Measurements from ENCODE around the gene RALA.
A peak's percentile ranks its signal among the peaks of the same experiment; 100 is the strongest.
"Not testable (repeated sequence)": the region's sequence is repeated elsewhere in the genome, so short reads cannot be mapped to it uniquely, and the experiment has no call there.

The RALA gene

DNA sequence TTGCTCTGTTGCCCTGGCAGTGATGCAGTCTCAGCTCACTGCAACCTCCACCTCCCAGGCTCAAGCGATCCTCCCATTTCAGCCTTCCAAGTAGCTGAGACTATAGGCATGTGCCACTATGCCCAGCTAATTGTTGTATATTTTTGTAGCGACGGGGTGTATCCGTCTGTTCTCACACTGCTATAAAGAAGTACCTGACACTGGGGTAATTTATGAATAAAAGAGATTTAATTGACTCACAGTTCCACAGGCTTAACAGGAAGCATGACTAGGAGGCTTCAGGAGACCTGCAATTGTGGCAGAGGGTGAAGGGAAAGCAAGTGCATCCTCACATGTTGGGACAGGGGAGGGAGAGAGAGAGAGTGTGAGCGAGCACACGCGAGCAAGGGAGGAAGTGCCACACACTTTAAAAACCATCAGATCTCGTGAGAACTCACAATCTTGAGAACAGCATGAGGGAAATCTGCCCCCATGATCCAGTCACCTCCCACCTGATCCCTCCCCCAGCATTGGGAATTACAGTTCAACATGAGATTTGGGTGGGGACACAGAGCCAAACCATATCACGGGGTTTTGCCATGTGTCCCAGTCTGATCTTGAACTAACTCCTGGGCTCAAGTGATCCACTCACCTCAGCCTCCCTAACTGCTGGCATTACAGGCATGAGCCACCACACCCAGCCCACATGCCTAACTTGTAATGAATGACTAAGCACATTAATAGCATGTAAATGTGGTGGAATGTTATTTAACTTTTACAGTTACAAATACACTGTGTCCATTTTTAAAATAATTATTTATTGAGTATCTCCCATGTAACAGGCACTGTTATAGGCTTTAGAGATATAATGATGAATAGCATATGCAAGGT lies 65.5 kb downstream of the RALA start:
- DNase-seq = no peak

DNA sequence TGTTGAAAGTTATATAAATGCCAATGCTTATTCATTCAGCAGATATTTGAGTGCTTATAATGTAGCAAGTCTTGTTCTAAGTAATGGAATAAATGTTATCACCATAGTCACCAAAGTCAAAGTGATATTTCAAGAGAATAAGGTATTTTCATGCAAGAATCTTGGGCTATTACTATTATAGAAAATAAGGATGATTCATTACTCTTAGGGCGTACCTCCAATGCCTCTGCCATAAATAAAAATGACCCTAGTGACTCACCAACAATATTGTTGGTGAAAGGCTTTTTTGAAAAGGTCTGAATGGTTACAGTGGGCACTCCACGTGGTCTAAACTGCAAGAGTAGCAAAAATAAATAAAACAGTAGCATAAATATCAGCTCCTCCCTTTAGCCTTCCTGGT lies 68.4 kb downstream of the RALA start:
- no peak for DNase-seq

DNA sequence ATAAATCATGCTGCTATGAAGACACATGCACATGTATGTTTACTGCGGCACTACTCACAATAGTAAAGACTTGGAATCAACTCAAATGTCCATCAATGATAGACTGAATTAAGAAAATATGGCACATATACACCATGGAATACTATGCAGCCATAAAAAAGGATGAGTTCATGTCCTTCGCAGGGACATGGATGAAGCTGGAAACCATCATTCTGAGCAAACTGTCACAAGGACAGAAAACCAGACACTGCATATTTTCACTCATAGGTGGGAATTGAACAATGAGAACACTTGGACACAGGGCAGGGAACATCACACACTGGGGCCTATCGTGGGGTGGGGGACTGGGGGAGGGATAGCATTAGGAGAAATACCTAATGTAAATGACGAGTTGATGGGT lies 69.7 kb downstream of the RALA start:
- DNase-seq = not testable (repeated sequence)

DNA sequence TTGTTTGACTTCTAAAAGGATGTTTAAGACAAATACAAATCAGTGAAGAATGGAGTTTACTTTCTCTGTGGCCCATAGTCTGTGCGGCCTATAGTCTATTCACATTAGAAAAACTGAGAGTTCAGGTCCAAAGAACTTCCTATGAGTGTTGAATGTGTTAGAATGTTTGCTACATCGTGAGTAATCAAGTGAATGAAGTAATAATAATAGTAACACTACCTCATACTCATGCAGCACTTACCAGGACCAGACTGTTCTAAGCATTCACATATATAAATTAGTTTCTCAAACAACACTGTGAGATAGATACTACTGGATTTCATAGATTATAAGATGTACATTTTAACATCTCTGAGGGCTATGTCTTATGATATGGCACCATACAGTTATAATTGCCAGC lies 70.4 kb downstream of the RALA start:
- DNase-seq = no peak

DNA sequence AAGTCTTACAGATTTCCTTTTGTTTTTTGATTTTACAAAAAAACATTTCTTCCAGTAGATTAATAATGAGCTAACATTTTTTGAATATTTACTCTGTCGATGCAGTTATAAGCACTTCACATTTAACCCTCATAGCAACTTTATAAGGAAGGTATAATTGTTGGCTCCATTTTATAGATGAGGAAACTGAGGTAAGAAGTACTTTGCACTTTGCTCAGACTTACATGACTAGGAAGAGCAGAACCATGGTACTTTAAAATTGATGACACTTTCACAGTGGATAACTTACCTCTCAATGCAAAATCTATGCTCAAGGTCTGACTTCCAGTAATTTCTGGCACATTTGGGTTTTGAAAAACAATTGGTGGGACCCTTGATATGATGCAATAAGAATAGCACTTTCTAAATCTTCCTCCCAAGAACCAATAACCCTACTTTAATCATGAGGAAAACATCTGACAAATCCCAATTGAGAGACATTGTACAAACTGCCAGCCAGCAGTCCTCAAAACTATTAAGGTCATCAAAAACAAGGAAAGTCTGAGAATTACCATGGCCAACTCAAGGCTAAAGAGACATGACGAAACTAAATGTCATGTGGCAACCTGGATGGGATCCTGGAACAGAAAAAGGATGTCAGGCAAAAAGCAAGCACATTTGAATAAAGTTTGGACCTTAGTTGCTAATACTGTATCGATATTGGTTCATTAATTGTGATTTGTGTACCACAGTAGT lies 72.6 kb downstream of the RALA start:
- no peak for DNase-seq

DNA sequence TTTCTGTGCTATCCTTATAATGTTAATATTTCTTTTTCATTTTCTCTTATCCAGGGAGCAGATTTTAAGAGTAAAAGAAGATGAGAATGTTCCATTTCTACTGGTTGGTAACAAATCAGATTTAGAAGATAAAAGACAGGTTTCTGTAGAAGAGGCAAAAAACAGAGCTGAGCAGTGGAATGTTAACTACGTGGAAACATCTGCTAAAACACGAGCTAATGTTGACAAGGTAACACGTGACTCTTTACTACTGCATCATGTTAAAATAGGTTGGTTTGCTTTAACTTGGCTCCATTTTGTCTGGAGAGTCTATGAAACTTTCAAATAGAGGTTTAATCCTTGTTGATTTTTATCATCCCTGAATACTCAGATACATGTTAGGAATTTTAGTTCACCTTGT lies 73.3 kb downstream of the RALA start:
- DNase-seq = no peak

DNA sequence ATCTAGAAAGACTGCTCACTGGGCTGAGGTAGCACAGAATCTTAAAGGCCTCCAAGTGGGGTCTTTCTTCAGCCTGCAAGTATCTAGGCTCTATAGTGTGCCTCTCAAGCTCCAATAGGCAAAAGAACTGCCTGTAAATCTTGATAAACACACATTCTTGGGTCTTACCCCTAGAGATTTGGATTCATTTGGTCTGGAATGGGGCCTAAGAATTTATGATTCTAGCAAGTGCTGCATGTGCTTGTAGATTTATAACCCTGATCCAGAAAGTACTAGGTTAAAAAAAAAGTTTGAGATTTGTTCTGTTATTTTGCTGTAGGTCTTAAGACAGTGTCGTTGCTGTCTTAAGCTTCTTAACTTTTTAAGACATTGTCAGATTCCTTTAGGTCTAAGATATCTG lies 74.1 kb downstream of the RALA start:
- no peak for DNase-seq

DNA sequence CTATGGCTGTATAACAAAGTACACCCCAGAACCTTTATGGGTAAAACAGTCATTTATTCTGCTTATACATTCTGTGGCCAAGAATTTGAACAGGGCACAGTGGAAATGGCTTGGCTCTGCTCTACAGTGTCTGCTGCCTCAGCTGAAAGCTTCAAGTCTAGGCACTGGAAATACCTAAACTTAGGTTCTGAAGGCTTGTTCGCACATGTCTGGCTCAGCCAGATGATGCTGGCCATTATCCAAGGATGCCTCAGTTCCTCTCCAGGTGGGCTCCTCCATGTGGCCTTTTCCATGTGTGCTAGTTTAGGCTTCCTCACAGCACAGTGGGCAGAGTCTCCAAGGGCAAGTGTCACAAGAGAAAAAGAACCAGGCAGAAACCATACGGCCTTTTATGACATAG lies 76.8 kb downstream of the RALA start:
- DNase-seq = no peak

DNA sequence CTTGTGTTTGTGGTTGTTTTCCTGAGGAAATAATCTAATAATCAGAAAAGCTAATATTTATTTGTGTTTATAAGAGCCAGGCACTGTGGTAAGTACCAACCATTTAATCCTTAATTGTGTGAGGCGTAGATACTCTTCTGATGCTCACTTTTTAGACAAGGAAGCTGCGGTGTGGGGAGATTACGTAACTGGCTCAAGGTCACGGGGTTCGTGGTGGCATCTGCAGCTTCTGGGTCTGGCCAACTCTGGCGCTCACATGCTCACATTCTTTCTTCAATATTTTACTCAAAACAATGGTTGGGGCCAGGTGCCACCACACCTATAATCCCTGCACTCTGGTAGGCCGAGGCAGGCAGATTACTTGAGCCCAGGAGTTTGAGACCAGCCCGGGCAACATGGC lies 77.6 kb downstream of the RALA start:
- DNase-seq = no peak

DNA sequence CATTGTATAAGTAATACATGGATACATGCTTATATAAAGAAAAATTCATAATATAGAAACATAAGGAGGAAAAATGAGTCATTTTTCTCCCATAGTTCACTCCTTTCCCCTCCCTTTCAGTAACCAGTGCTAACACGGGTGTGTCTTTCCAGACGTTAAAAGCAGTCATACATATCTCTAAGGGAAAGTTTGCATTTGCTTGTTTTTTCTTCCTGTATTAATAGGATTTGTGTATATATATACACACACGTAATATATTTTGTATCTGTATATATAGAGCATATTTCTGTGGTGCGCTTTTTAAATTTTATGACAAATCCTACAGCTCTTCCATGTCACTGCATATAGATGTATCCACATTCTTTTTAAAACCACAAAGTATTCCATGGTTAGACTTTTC lies 78.8 kb downstream of the RALA start:
- DNase-seq = no peak

DNA sequence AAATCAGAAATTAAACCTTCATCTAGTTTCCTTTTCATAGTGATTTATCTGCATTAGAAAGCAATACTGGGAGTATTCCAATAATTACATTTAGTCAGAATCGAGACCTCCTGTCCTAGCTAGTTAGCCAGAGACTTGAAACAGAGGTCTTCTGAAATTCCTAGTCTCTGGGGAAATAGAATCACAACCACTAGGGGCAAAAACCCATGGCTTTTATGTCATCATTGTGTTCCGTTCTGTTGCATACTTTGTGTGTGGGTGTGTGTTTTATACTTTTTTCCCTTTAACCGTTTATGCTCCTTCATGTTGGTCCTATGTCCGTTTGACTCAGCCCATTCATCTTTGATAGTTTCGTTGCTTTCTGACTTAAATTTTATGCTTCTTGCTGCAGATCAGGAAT lies 79.8 kb downstream of the RALA start:
- no peak for DNase-seq

DNA sequence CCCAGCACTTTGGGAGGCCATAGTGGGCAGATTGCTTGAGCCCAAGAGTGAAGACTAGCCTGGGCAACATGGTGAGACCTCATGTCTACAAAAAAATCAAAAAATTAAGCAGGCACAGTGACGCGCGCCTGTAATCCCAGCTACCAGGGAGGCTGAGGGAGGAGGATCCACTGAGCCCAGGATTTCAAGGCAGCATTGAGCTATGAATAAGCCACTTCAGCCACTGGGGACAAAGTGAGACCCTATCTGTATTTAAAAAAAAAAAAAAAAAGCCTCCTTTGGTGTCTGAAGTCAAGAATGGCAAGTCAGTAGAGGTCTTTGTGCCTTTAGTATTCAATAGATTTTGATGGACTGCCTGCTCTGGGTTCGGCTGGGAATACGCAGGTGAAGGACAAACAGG lies 85.7 kb downstream of the RALA start:
- no peak for DNase-seq

DNA sequence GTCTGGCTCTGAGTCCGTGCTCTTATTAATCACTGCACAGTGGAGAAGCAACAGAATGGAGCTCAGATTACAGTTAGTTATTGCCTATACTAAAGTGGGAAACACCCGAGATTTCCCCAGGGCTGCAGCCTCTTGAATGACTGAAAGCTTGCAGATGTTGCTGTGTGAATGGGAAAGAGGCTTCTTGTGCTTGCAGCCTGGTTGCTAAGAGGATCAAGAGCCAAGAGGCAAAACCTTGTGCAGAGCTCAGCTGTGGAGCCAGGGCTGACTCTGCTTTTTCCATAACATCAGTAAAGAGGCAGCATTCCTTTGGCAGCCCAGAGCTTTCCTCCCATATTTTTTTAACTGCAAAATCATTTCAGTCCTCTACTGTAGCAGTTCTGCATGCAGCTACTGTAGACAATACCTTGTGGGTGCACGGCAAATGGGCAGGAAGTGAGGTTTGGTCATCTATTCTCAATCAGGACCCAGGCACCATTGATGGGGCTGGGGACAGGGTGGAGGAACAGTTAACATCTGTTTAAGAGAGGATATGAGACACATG lies 86.5 kb downstream of the RALA start:
- no peak for DNase-seq

DNA sequence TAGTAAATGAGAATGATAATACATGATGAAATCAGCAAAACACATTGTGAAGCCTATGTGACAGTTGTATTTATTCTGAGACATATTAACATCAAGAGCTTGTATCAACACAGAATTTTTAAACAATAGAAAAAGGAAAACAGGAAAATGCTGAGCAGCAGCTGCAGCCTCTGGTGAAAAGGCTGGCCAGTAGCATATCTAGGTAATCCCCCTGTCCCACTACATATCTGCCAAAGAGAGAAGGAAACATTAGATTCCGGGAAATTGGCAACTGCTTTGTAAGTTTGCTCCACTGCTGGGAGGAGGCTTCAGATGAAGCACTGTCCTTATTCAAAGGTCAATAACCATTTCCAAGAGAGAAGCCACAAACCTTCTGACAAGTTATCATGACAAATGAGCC lies 89.4 kb downstream of the RALA start:
- no peak for DNase-seq

DNA sequence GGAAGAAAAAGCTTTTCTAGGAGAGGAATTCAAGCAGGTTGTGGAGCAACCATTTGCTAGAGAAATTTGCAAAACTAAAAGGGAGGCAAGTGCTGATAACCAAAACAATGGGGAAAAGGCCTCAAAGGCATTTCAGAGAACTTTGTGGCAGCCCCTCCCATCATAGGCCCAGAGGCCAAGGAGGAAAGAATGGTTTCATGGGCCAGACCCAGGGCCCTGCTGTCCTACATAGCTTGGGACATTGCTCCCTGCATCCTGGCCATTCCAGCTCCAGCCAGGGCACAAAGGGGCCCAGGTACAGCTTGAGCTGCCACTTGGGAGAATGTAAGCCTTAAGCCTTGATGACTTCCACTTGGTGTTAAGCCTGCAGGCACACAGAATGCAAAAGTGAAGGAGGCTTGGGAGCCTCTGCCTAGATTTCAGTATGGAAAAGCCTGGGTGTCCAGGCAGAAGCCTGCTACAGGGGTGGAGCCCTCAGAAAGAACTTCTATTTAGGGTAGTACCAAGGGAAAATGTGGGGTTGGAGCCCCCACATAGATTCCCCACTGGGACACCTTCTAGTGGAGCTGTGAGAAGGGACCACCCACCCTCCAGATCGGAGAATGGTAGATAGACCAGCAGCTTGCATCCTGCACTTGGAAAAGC lies 91.2 kb downstream of the RALA start:
- no peak for DNase-seq

DNA sequence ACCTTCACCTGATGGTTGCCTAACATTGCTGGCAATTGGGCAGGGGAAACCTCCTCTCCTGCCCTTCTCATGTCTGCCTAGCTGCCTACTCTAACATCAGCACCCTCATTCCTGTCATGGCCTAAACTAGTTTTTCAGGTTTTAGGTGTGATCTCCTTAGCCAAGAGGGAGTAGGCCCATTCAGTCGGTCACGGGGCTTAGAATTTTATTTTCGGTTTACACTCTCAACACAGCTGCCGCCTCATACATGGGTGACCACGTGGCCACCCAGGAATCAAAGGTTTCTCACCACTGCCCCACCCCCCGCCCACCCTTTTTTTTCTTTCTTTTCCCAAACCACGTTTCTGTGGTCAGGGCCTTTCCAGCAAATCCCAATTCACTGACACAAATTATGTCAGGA lies 97.2 kb downstream of the RALA start:
- no peak for DNase-seq

DNA sequence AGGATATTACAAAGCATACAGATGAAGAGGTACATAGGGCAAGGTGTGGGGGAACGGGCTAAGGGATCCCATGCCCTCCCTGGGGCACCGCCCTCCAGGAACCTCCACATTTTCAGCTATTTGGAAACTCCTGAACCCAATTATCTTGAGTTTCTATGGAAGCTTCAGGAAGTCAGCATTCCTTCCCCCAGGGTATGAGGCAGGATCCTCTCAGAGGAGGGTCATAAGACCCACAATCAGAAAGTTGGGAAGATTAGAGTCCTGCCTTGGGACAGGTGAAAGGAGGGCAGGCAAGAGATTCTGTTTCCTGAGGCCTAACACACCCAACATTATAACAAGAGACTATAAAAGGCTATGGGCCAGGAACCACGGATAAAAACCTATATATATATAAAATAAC lies 98.0 kb downstream of the RALA start:
- DNase-seq = no peak

DNA sequence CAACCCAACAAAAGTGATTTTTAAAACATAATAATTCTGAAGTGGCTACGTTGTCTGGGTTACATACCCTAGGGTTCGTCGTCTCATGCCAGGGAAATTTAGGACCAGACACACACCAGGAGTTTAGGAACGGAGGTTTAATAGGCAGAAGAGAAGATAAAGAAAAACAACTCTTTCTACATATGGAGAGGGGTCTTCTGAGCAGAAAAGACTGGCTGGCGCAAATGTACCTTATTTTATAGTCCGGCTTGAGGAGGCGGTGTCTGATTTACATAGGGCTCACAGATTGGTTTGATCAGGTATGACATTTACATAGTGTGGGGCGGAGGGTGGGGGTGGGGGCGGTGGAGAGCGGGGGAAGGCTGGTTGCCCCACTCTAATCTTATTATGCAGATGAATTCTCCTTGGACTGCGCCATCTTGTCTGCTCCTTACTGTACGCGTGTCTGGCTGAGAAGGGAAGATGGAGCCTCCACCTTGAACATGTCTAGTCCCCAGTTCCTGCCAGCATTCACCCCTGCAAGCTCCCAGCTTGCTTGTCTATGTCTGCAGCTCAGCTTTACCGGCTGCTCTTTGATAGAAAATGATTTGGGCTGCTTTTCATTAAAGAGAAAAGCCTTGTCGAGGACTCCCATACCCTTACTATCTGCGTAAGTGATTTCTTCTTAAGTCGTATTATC lies 98.7 kb downstream of the RALA start:
- no peak for DNase-seq

DNA sequence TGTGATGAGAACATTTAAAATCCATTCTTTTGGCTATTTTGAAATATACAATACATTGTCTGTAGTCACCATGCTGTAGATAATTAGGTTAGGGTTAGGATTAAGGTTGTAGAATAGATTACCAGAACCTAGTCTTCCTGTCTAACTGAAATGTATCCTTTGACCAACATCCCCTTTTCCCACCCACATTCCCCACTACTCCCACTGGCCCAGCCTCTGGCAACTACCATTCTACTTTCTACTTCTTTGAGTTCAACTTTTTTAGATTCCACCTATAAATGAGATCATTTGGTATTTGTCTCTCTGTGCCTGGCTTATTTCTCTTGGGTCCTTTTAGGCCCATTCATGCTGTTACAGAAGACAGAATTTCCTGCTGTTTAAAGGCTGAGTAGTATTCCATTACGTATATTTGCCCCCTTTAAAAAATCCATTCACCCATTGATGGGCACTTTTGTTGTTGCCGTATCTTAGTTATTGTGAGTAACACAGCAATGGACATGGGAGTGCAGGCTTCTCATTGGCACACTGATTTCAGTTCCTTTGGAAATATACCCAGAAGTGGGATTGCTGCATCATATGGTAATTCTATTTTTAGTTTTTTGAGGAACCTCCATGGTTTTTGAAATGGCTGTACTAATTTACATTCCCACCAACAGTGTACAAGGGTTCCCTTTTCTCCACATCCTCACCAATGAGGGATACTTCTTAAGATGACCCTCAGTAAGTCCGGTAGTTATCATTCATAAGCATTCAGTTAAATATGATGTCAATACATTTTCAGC lies 104.0 kb downstream of the RALA start:
- no peak for DNase-seq

DNA sequence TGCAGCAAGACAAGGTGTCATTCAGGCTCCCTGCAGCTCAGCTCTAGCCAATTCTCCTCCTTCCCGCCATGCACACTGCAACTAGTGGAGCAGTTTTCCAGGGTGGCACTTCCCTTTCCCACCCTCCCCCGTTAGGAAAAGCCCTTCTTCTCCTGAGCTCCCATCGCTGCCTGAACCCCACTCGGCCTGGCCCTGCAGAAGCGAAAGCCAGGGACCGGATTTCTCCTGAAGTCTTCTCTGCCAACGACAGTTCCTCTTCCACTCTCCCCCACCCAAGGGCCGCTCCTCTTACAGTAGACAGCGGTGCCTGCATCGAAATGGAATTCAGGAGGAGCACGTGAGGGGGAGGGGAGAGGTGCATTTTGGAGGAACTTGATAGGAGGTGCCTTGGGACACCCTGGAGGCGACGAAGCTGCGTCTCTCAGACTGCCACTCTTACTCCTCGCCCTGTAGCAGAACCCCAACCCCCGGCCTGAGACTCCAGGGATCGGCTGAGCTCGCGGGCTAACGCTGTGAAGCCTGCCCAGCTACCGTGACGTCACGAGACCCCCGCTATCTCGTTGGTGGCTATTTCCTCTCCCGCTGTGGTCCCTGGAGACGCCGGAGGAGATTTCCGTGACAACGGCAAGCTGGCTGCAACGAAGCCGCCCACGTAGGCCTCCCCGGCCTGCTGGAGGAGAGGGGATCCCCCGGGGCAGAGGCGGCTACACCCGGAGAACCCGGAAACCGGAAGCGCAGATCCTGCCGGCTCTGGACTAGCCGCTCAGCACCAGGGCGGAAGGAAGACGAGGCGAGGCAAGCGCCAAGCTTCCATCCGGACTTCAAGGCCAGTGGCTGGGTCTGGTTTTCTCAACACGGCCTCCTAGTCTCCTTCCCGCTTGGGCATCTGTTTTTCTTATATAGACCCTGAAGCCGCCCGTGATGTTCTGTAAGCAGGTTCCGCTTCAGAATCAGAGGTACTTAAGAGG lies 109.7 kb downstream of the RALA start:
- DNase-seq = peak; percentile 88

All from T1000 (cell line).